ENCODE data around the gene GRIK5. TPM values are rescaled to one million over a fixed set of nuclear protein-coding genes. Genes with fewer than 3 reads are reported as not detected.
"Not testable (repeated sequence)": the region's sequence is repeated elsewhere in the genome, so short reads cannot be mapped to it uniquely, and the experiment has no call there.

The GRIK5 gene
- polyA plus RNA-seq, 1 experiment = 0.05 TPM

GRCh38 chr19:42034640-42035391 is 35.2 kb downstream of the GRIK5 start:
- not testable (repeated sequence) for H3K9me3 ChIP-seq (ENCODE audit: control insufficient read depth, insufficient read depth, low read length); H3K27ac ChIP-seq (ENCODE audit: low read depth, low read length); H3K4me3 ChIP-seq (ENCODE audit: low read depth, low read length)
- H3K27me3 ChIP-seq (ENCODE audit: control insufficient read depth, insufficient read depth, low read length) = peaks cover 14% of the 10 kb centered on the region
- peak; percentile 24 for DNase-seq (ENCODE audit: low read depth, low spot score)
- CTCF ChIA-PET = interaction anchor here (0.6 to 2.8 kb wide), 41 partner anchors 9 to 1900 kb away, joined by 3 to 25 read pairs (median 5); partner anchors contain the start of genes ERFL and RABAC1
- TF ChIP-seq, protein P1, sequence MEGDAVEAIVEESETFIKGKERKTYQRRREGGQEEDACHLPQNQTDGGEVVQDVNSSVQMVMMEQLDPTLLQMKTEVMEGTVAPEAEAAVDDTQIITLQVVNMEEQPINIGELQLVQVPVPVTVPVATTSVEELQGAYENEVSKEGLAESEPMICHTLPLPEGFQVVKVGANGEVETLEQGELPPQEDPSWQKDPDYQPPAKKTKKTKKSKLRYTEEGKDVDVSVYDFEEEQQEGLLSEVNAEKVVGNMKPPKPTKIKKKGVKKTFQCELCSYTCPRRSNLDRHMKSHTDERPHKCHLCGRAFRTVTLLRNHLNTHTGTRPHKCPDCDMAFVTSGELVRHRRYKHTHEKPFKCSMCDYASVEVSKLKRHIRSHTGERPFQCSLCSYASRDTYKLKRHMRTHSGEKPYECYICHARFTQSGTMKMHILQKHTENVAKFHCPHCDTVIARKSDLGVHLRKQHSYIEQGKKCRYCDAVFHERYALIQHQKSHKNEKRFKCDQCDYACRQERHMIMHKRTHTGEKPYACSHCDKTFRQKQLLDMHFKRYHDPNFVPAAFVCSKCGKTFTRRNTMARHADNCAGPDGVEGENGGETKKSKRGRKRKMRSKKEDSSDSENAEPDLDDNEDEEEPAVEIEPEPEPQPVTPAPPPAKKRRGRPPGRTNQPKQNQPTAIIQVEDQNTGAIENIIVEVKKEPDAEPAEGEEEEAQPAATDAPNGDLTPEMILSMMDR (IDR thresholded peaks at IDR 0.05; ENCODE audit: low read depth, low read length) = peak; percentile 85
- POLR2A ChIA-PET = interaction anchor here (0.6 kb wide), 1 partner anchor 18 kb away, joined by 3 read pairs; no protein-coding TSS in a partner anchor

GRCh38 chr19:42033413-42033812 is 36.6 kb downstream of the GRIK5 start:
- POLR2A ChIA-PET = no interaction called here
- Histone ChIP-seq H3K27me3 (ENCODE audit: control insufficient read depth, insufficient read depth, low read length) (peaks cover 14% of the 10 kb centered on the region), H3K27ac (ENCODE audit: low read depth, low read length) (no peak overlapping the region), H3K4me3 (ENCODE audit: low read depth, low read length) (no peak overlapping the region), H3K9me3 (ENCODE audit: control insufficient read depth, insufficient read depth, low read length) (no peaks in the 10 kb centered on the region)
- TF ChIP-seq, protein P1 (IDR thresholded peaks at IDR 0.05; ENCODE audit: low read depth, low read length) = no peak
- CTCF ChIA-PET = interaction anchor here (1.2 to 2.1 kb wide), 3 partner anchors 10 to 83 kb away, joined by 5 to 8 read pairs (median 7); no protein-coding TSS in a partner anchor
- no peak for DNase-seq (ENCODE audit: low read depth, low spot score)

GRCh38 chr19:42032431-42032830 is 37.6 kb downstream of the GRIK5 start:
- no peak for DNase-seq (ENCODE audit: low read depth, low spot score)
- CTCF ChIA-PET = interaction anchor here (1.8 kb wide), 1 partner anchor 9 kb away, joined by 7 read pairs; no protein-coding TSS in a partner anchor

GRCh38 chr19:42030645-42031440 is 39.2 kb downstream of the GRIK5 start:
- POLR2A ChIA-PET = no interaction called here
- Histone ChIP-seq H3K27ac (ENCODE audit: low read depth, low read length) (no peak overlapping the region), H3K9me3 (ENCODE audit: control insufficient read depth, insufficient read depth, low read length) (no peaks in the 10 kb centered on the region), H3K27me3 (ENCODE audit: control insufficient read depth, insufficient read depth, low read length) (peaks cover 11% of the 10 kb centered on the region), H3K4me3 (ENCODE audit: low read depth, low read length) (no peak overlapping the region)
- DNase-seq (ENCODE audit: low read depth, low spot score) = no peak
- CTCF ChIA-PET = interaction anchor here (0.9 kb wide), 1 partner anchor 34 kb away, joined by 4 read pairs; no protein-coding TSS in a partner anchor
- TF ChIP-seq, protein P1 (IDR thresholded peaks at IDR 0.05; ENCODE audit: low read depth, low read length) = no peak

More at GRCh38 chr19:42032431-42032830, 37.6 kb downstream of the GRIK5 start:
- POLR2A ChIA-PET = no interaction called here
- Histone ChIP-seq H3K4me3 (ENCODE audit: low read depth, low read length) (no peak overlapping the region), H3K27ac (ENCODE audit: low read depth, low read length) (no peak overlapping the region), H3K9me3 (ENCODE audit: control insufficient read depth, insufficient read depth, low read length) (no peaks in the 10 kb centered on the region), H3K27me3 (ENCODE audit: control insufficient read depth, insufficient read depth, low read length) (peaks cover 11% of the 10 kb centered on the region)
- TF ChIP-seq, protein P1 (IDR thresholded peaks at IDR 0.05; ENCODE audit: low read depth, low read length) = no peak
